IMR-90 (cell line): Measurements from ENCODE around the gene IFI27L1. TPM values are rescaled to one million over a fixed set of nuclear protein-coding genes. Genes with fewer than 3 reads are reported as not detected.

Experiments
- ATAC-seq: fragments of 200-7000 bp; cut with Tn5 transposase; 2 replicates; pipeline ENCODE4 v1.9.1; 2020; ENCODE audit warnings: low read depth, mild to moderate bottlenecking, moderate library complexity
- BruUV-seq: library from RNA; stranded (reverse); fragments of 400-500 nt; replicated peaks from 2 replicates; lab custom pipeline; 2021; lab: Mats Ljungman, UMichigan
- CTCF ChIA-PET: fragments of 300-600 bp; formaldehyde crosslinking; extraction: SDS; loops from one replicate; lab custom pipeline; 2021; ENCODE audit warnings: antibody characterized with exemption; lab: Yijun Ruan, JAX
- POLR2A ChIA-PET: fragments of 300-600 bp; sonication (Branson Sonifier 250); formaldehyde crosslinking; loops from one replicate; lab custom pipeline; 2022; ENCODE audit warnings: antibody characterized with exemption; ENCODE audit not compliant: unreplicated experiment; lab: Charles Lee
- DNase-seq: peaks from one replicate; pipeline ENCODE4 v3.0.0; 2013
- H2AFZ ChIP-seq: replicated peaks from 2 replicates; pipeline ENCODE3; 2013; ENCODE audit warnings: low read length, mild to moderate bottlenecking; ENCODE audit not compliant: poor library complexity
- H2AK5ac ChIP-seq: 2 replicates; pipeline ENCODE4 v1.6.1; 2013; ENCODE audit warnings: low read depth, low read length, inconsistent platforms
- H2AK9ac ChIP-seq: replicated peaks from 2 replicates; pipeline ENCODE3; 2013; ENCODE audit warnings: mild to moderate bottlenecking, low read depth, low read length, moderate library complexity; ENCODE audit not compliant: poor library complexity
- H2BK120ac ChIP-seq: 2 replicates; pipeline ENCODE4 v1.6.1; 2013; ENCODE audit warnings: low read depth, low read length, inconsistent platforms
- H2BK15ac ChIP-seq: 3 replicates; pipeline ENCODE4 v1.6.1; 2013; ENCODE audit warnings: low read depth, low read length, inconsistent platforms
- H2BK20ac ChIP-seq: 2 replicates; pipeline ENCODE4 v1.6.1; 2013; ENCODE audit warnings: low read depth, mild to moderate bottlenecking, inconsistent platforms, low read length, moderate library complexity
- H2BK5ac ChIP-seq: 2 replicates; pipeline ENCODE4 v1.6.1; 2013; ENCODE audit warnings: mild to moderate bottlenecking, low read depth, low read length, inconsistent platforms; ENCODE audit not compliant: poor library complexity, severe bottlenecking
- H3K14ac ChIP-seq: replicated peaks from 2 replicates; pipeline ENCODE4 v1.6.1; 2013; ENCODE audit warnings: low read depth, low read length, inconsistent platforms
- H3K18ac ChIP-seq: 2 replicates; pipeline ENCODE4 v1.6.1; 2013; ENCODE audit warnings: low read depth, low read length, control low read depth
- H3K23ac ChIP-seq: 2 replicates; pipeline ENCODE4 v1.6.1; 2013; ENCODE audit warnings: low read depth, low read length, inconsistent platforms
- H3K27ac ChIP-seq: 2 replicates; pipeline ENCODE4 v1.5.1; 2013; ENCODE audit warnings: mild to moderate bottlenecking, control low read depth, low read length; ENCODE audit not compliant: insufficient read depth
- H3K27me3 ChIP-seq: 2 replicates; pipeline ENCODE4 v1.6.1; 2013; ENCODE audit warnings: low read length; ENCODE audit not compliant: control insufficient read depth, insufficient read depth
- H3K36me3 ChIP-seq: 2 replicates; pipeline ENCODE4 v1.6.1; 2013; ENCODE audit warnings: low read length, mixed read lengths; ENCODE audit not compliant: control insufficient read depth, insufficient read depth
- H3K4ac ChIP-seq: 2 replicates; pipeline ENCODE4 v1.6.1; 2013; ENCODE audit warnings: low read depth, low read length, inconsistent platforms
- H3K4me1 ChIP-seq: 2 replicates; pipeline ENCODE4 v1.6.1; 2013; ENCODE audit warnings: low read length, mixed read lengths; ENCODE audit not compliant: control insufficient read depth, insufficient read depth
- H3K4me2 ChIP-seq: 2 replicates; pipeline ENCODE4 v1.6.1; 2013; ENCODE audit warnings: low read depth, mild to moderate bottlenecking, control low read depth, low read length, moderate library complexity
- H3K4me3 ChIP-seq: 2 replicates; pipeline ENCODE4 v1.5.1; 2013; ENCODE audit warnings: low read depth, mild to moderate bottlenecking, control low read depth, low read length, moderate library complexity; ENCODE audit not compliant: insufficient read depth
- H3K56ac ChIP-seq: 2 replicates; pipeline ENCODE4 v1.6.1; 2013; ENCODE audit warnings: low read length, inconsistent platforms; ENCODE audit not compliant: insufficient read depth; ENCODE audit errors: extremely low read depth
- H3K79me1 ChIP-seq, 2 experiments: 2 replicates each; pipeline ENCODE4 v1.6.1; 2013; ENCODE audit warnings: low read length in 2 of 2, inconsistent platforms in 1 of 2, low read depth in 1 of 2
- H3K9ac ChIP-seq: 2 replicates; pipeline ENCODE4 v1.6.1; 2013; ENCODE audit warnings: low read depth, low read length, control low read depth
- H3K9me1 ChIP-seq: 2 replicates; pipeline ENCODE4 v1.6.1; 2013; ENCODE audit warnings: low read length, inconsistent platforms; ENCODE audit not compliant: insufficient read depth
- H3K9me3 ChIP-seq: 2 replicates; pipeline ENCODE4 v1.6.1; 2013; ENCODE audit warnings: low read length; ENCODE audit not compliant: control insufficient read depth, insufficient read depth
- H4K20me1 ChIP-seq: 2 replicates; pipeline ENCODE4 v1.6.1; 2013; ENCODE audit warnings: low read length, inconsistent platforms; ENCODE audit not compliant: insufficient read depth
- H4K5ac ChIP-seq: 2 replicates; pipeline ENCODE4 v1.6.1; 2013; ENCODE audit warnings: mild to moderate bottlenecking, low read depth, low read length, control low read depth
- H4K8ac ChIP-seq, 2 experiments: 2 replicates each; pipeline ENCODE4 v1.6.1; 2013; ENCODE audit warnings: low read depth in 2 of 2, low read length in 2 of 2, control low read depth in 1 of 2, inconsistent platforms in 1 of 2
- H4K91ac ChIP-seq: 2 replicates; pipeline ENCODE4 v1.6.1; 2013; ENCODE audit warnings: low read depth, low read length, inconsistent platforms; ENCODE audit not compliant: insufficient read depth
- MAFK ChIP-seq: IDR thresholded peaks from 2 replicates; pipeline ENCODE4 v1.6.1; 2012; ENCODE audit warnings: low read depth, low read length, improper control_type of control experiment
- WGBS, 2 experiments: methylation state at CpG; one replicate each; pipeline versions ENCODE4 v1.1.5 to v1.1.7; 2013; ENCODE audit warnings: missing lambda C conversion rate in 2 of 2; ENCODE audit not compliant: insufficient read length in 1 of 2; ENCODE audit errors: extremely low coverage in 2 of 2; 5-methylcytosine and 5-hydroxymethylcytosine counted together
- dilution Hi-C: fragments of 300-500 bp; cut with HindIII; formaldehyde crosslinking; loops from one replicate; pipeline ENCODE4 v1.14.3; 2018; ENCODE audit warnings: low sequenced_read_pairs; ENCODE audit not compliant: unreplicated experiment
- in situ Hi-C: fragments of 300-500 bp; cut with MboI; formaldehyde crosslinking; loops from 3 replicates; pipeline ENCODE4 v1.14.3; 2019; ENCODE audit warnings: low sequenced_read_pairs, inconsistent platforms, mixed read lengths
- intact Hi-C: fragments of 100-400 bp; cut with micrococcal nuclease; formaldehyde crosslinking; loops from 2 replicates; pipeline ENCODE4 v1.10.0; 2022
- polyA plus RNA-seq, 3 experiments: library from polyadenylated mRNA; depleted of rRNA; stranded (reverse); fragments of >200 nt; gene quantifications; 2 replicates each; pipeline ENCODE4 v1.2.3, GENCODE V29; 2012; ENCODE audit warnings: low replicate concordance in 1 of 3
- total RNA-seq: library from RNA; depleted of rRNA; stranded (reverse); fragments of >200 nt; gene quantifications from 2 replicates; pipeline ENCODE4 v1.2.3, GENCODE V29; 2012

Gene IFI27L1
- total and polyA plus RNA-seq, 2 of the 4 experiments (the other 2 are of a cell fraction), result 13.3 to 24.3 TPM

DNA sequence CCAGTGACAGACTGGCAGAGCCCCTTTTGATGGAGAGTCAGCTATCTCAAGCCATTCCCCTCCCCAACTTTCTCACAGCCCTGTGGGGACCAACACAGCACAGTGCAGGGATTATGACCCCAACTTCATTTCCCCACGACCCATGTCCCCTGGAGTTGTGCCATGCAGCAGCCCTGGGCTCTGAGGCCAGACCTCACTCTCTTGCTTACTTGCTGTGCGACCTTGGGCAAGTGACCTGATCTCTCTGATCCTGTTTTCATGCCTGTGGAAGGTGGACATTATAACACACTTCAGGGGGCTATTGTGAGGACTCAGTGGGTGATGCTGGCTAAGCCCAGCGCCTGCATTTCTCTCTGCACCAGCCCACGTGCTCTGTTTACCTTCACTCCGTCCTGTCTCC, 40.9 kb upstream of the IFI27L1 start:
- Histone ChIP-seq H4K20me1 (no peaks in the 10 kb centered on the region; the same call in none of the 2 replicates), H3K9ac (no peak overlapping the region), H3K4me2 (no peak overlapping the region), H2AFZ (no peak overlapping the region), H3K27me3 (no peaks in the 10 kb centered on the region), H3K27ac (no peak overlapping the region), H4K8ac (no peak overlapping the region), H3K4me1 (peaks cover 9% of the 10 kb centered on the region), H2BK120ac (no peak overlapping the region), H3K4ac (no peak overlapping the region), H3K56ac (no peak overlapping the region), H2AK5ac (no peak overlapping the region), H3K18ac (no peak overlapping the region), H4K5ac (no peak overlapping the region), H4K91ac (no peak overlapping the region), H2BK20ac (no peak overlapping the region), H3K79me1 (no peaks in the 10 kb centered on the region; a peak in 1 of 4 replicates), H2AK9ac (no peak overlapping the region), H2BK15ac (no peak overlapping the region), H3K14ac (no peak overlapping the region), H3K4me3 (no peak overlapping the region), H2BK5ac (no peak overlapping the region), H3K23ac (no peak overlapping the region), H3K36me3 (peaks cover 9% of the 10 kb centered on the region; the same call in 1 of the 2 replicates), H3K9me1 (no peaks in the 10 kb centered on the region), H3K9me3 (no peaks in the 10 kb centered on the region)
- ChIA-PET CTCF (no interaction called here), POLR2A (no interaction called here)
- in situ Hi-C loops (no loop called here), intact Hi-C loops (no loop called here), dilution Hi-C loops (no loop called here)
- no CpG with 5 or more reads among the region's 5 CpGs for WGBS, 2 experiments
- BruUV-seq, result no TSS peak
- DNase-seq, result no peak
- no peak for TF ChIP-seq MAFK
- no peak for ATAC-seq
